K562 (cell line): ENCODE measurements around the gene PRCD. TPM values are rescaled to one million over a fixed set of nuclear protein-coding genes. Genes with fewer than 3 reads are reported as not detected.

Experiments used
- DNMT1 ChIP-seq: fragments of 450-650 bp; IDR thresholded peaks from 2 replicates; pipeline ENCODE4 v1.6.1; 2016; ENCODE audit warnings: antibody characterized with exemption, mild to moderate bottlenecking
- HOXB6 ChIP-seq: fragments of 250-450 bp; sonication (Bioruptor Pico); IDR thresholded peaks from 2 replicates; pipeline ENCODE4 v1.5.1; 2022; ENCODE audit warnings: mild to moderate bottlenecking, borderline replicate concordance
- MEIS2 ChIP-seq: fragments of 450-650 bp; IDR thresholded peaks from 2 replicates; pipeline ENCODE4 v1.6.1; 2014; ENCODE audit warnings: mild to moderate bottlenecking; ENCODE audit not compliant: partially characterized antibody
- PHF20 ChIP-seq: fragments of 450-650 bp; IDR thresholded peaks from 2 replicates; pipeline ENCODE4 v1.6.1; 2018; ENCODE audit not compliant: partially characterized antibody
- RB1 ChIP-seq: fragments of 450-650 bp; IDR thresholded peaks from 2 replicates; pipeline ENCODE4 v1.6.1; 2017; ENCODE audit warnings: low read depth, mild to moderate bottlenecking
- TGIF2 ChIP-seq: sonication (generic); formaldehyde crosslinking; IDR thresholded peaks from 2 replicates; pipeline ENCODE4 v1.8.1; 2022; ENCODE audit warnings: mild to moderate bottlenecking, missing genetic modification reagents, moderate library complexity
- U2AF1 ChIP-seq: fragments of 200-400 bp; formaldehyde crosslinking; optimal IDR thresholded peaks from 2 replicates; pipeline ENCODE3; 2017; ENCODE audit warnings: mild to moderate bottlenecking, low read depth, low read length, moderate library complexity
- ZKSCAN3 ChIP-seq: fragments of 250-450 bp; sonication (Bioruptor Pico); IDR thresholded peaks from 2 replicates; pipeline ENCODE4 v1.4.0; 2020
- ZNF146 ChIP-seq: IDR thresholded peaks from one replicate; pipeline ENCODE4 v1.6.1; 2018; ENCODE audit warnings: missing compliant biosample characterization; ENCODE audit not compliant: unreplicated experiment
- ZNF561 ChIP-seq: fragments of 450-650 bp; formaldehyde crosslinking; conservative IDR thresholded peaks from 2 replicates; pipeline ENCODE4 v1.4.0; 2020; ENCODE audit warnings: mild to moderate bottlenecking, moderate library complexity
- ZNF696 ChIP-seq: fragments of 250-450 bp; sonication (Bioruptor Pico); conservative IDR thresholded peaks from 2 replicates; pipeline ENCODE4 v1.4.0; 2020; ENCODE audit warnings: mild to moderate bottlenecking, moderate library complexity
- ZSCAN32 ChIP-seq: fragments of 450-650 bp; formaldehyde crosslinking; IDR thresholded peaks from 2 replicates; pipeline ENCODE4 v1.4.0; 2020; ENCODE audit warnings: mild to moderate bottlenecking, moderate library complexity
- polyA plus RNA-seq, 8 experiments: library from polyadenylated mRNA; depleted of rRNA in 4 of 8; stranded (reverse) in 5 of 8; unstranded in 3 of 8; fragments of >200 nt; fragmentation: Nextera tagmentation in 2 of 8; fragmentation: Illumina TruSeq in 1 of 8; extraction: Ambion mirVana in 2 of 8; extraction: Trizol in 1 of 8; gene quantifications; 2 replicates each; pipeline versions ENCODE4 v1.2.1 to v1.2.3, GENCODE V29; 2011 to 2014; ENCODE audit warnings: inconsistent platforms in 1 of 8, missing spikeins in 1 of 8
- total RNA-seq, 7 experiments: library from RNA; depleted of rRNA in 6 of 7; stranded (reverse); fragments of >200 nt in 6 of 7; fragmentation: Illumina TruSeq in 2 of 7; extraction: Trizol in 2 of 7; gene quantifications; 2 replicates each; pipeline versions ENCODE4 v1.2.1 to v1.2.3, GENCODE V29; 2011 to 2021; ENCODE audit warnings: low replicate concordance in 1 of 7
- TF ChIP-seq, protein P1 (sequence below), 2 experiments: IDR thresholded peaks in 1 of 2; conservative IDR thresholded peaks in 1 of 2; 2 replicates each; pipeline ENCODE4 v1.6.1; 2016; ENCODE audit warnings: low read depth in 2 of 2, mild to moderate bottlenecking in 1 of 2, missing compliant biosample characterization in 1 of 2, missing genetic modification characterization in 1 of 2, moderate library complexity in 1 of 2
- TF ChIP-seq, protein P2 (sequence below), 2 experiments: fragments of 450-650 bp in 1 of 2; sonication (generic) in 1 of 2; formaldehyde crosslinking; conservative IDR thresholded peaks; 2 replicates each; pipeline versions ENCODE4 v1.4.0 to v1.8.1; 2020 to 2022; ENCODE audit warnings: mild to moderate bottlenecking in 1 of 2, missing genetic modification reagents in 1 of 2
- TF ChIP-seq, protein P3 (sequence below): fragments of 250-450 bp; sonication (Bioruptor Pico); IDR thresholded peaks from 2 replicates; pipeline ENCODE4 v1.5.0; 2021
- TF ChIP-seq, protein P4 (sequence below): sonication (generic); formaldehyde crosslinking; IDR thresholded peaks from 2 replicates; pipeline ENCODE4 v1.8.1; 2023; ENCODE audit warnings: mild to moderate bottlenecking, missing genetic modification reagents
- TF ChIP-seq, protein P5 (sequence below): sonication (generic); formaldehyde crosslinking; IDR thresholded peaks from 2 replicates; pipeline ENCODE4 v1.5.0; 2020; ENCODE audit warnings: missing genetic modification reagents
- TF ChIP-seq, protein P6 (sequence below): fragments of 450-650 bp; IDR thresholded peaks from 2 replicates; pipeline ENCODE4 v1.6.1; 2014; ENCODE audit warnings: low read depth, mild to moderate bottlenecking, moderate library complexity, borderline replicate concordance

Gene PRCD
- total and polyA plus RNA-seq, 9 of the 15 experiments (the other 6 are each of a cell fraction or from before 2014, with no cell fraction given), result 0.20 to 0.25 (median 0.21) TPM; not detected in 6

DNA sequence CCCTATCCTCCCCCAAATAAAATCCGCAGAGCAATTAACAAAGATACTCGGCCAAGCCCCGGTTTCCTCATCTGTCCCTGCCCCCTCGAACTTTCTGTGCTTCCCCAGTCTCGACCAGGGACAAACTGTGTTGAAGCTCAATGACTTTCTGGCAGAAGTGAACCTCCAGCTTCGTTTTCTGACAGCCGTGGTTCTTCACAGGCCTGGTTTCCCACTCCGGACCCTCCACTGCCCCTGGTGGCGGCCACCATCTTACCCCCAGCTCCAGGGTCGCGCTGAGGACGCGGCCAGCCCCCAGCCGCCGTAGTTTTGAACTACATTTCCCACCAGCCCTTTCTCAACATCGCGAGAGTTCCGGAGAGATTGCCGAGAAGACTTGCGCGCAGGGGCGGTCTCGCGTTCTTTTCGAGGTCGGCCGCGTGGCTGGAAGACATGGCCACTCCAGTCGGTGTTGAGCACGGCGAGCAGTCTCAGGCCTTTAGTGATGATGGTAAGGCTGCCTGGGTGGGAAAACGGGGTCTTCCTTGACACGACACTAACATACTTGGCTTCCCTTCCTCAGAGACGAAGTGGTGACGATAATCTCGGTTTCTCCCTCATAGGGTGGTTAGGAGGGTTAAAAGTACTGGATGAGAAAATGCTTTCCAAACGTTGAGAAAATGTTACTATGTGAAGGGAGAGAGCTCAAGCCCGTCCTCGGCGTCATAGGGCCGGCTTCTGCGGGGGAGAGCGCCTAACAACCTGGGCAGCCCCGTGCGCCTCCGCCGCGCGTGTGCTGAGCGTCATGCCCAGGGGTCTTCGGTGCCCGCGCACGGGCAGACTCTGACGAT is 17.7 kb downstream of the PRCD start (continued):
- TF ChIP-seq MEIS2 (no peak), PHF20 (no peak), HOXB6 (CRISPR knock-in tag) (no peak), ZNF696 (no peak), ZNF561 (CRISPR knock-in tag) (0 out of 2 replicates have a peak, but pooled peaks have one; percentile 8), DNMT1 (peak; percentile 81; the same call in 1 of the 2 replicates), U2AF1 (no peak), ZKSCAN3 (CRISPR knock-in tag) (no peak), ZSCAN32 (CRISPR knock-in tag) (peak; percentile 21; the same call in 1 of the 2 replicates), RB1 (peak; percentile 61), ZNF146 (no peak), TGIF2 (no peak)
- TF ChIP-seq, protein P1, sequence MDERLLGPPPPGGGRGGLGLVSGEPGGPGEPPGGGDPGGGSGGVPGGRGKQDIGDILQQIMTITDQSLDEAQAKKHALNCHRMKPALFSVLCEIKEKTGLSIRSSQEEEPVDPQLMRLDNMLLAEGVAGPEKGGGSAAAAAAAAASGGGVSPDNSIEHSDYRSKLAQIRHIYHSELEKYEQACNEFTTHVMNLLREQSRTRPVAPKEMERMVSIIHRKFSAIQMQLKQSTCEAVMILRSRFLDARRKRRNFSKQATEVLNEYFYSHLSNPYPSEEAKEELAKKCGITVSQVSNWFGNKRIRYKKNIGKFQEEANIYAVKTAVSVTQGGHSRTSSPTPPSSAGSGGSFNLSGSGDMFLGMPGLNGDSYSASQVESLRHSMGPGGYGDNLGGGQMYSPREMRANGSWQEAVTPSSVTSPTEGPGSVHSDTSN (CRISPR knock-in tag; IDR thresholded peaks at IDR 0.05; ENCODE audit: low read depth), result no peak
- TF ChIP-seq, protein P1 (tag; conservative IDR thresholded peaks at IDR 0.05; ENCODE audit: low read depth), result no peak
- TF ChIP-seq, protein P2, sequence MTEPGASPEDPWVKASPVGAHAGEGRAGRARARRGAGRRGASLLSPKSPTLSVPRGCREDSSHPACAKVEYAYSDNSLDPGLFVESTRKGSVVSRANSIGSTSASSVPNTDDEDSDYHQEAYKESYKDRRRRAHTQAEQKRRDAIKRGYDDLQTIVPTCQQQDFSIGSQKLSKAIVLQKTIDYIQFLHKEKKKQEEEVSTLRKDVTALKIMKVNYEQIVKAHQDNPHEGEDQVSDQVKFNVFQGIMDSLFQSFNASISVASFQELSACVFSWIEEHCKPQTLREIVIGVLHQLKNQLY (CRISPR knock-in tag; conservative IDR thresholded peaks at IDR 0.05), result no peak
- TF ChIP-seq, protein P3, sequence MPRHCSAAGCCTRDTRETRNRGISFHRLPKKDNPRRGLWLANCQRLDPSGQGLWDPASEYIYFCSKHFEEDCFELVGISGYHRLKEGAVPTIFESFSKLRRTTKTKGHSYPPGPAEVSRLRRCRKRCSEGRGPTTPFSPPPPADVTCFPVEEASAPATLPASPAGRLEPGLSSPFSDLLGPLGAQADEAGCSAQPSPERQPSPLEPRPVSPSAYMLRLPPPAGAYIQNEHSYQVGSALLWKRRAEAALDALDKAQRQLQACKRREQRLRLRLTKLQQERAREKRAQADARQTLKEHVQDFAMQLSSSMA (CRISPR knock-in tag), result peak; percentile 41; the same call in 1 of the 2 replicates
- TF ChIP-seq, protein P4, sequence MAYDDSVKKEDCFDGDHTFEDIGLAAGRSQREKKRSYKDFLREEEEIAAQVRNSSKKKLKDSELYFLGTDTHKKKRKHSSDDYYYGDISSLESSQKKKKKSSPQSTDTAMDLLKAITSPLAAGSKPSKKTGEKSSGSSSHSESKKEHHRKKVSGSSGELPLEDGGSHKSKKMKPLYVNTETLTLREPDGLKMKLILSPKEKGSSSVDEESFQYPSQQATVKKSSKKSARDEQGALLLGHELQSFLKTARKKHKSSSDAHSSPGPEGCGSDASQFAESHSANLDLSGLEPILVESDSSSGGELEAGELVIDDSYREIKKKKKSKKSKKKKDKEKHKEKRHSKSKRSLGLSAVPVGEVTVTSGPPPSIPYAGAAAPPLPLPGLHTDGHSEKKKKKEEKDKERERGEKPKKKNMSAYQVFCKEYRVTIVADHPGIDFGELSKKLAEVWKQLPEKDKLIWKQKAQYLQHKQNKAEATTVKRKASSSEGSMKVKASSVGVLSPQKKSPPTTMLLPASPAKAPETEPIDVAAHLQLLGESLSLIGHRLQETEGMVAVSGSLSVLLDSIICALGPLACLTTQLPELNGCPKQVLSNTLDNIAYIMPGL, result peak; percentile 86
- TF ChIP-seq, protein P5, sequence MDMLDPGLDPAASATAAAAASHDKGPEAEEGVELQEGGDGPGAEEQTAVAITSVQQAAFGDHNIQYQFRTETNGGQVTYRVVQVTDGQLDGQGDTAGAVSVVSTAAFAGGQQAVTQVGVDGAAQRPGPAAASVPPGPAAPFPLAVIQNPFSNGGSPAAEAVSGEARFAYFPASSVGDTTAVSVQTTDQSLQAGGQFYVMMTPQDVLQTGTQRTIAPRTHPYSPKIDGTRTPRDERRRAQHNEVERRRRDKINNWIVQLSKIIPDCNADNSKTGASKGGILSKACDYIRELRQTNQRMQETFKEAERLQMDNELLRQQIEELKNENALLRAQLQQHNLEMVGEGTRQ (CRISPR knock-in tag), result no peak
- TF ChIP-seq, protein P6, sequence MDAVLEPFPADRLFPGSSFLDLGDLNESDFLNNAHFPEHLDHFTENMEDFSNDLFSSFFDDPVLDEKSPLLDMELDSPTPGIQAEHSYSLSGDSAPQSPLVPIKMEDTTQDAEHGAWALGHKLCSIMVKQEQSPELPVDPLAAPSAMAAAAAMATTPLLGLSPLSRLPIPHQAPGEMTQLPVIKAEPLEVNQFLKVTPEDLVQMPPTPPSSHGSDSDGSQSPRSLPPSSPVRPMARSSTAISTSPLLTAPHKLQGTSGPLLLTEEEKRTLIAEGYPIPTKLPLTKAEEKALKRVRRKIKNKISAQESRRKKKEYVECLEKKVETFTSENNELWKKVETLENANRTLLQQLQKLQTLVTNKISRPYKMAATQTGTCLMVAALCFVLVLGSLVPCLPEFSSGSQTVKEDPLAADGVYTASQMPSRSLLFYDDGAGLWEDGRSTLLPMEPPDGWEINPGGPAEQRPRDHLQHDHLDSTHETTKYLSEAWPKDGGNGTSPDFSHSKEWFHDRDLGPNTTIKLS, result peak; percentile 99
